Omental fat pad (tissue), 4 donors: ENCODE results near the gene CDKN1A. TPM values are rescaled to one million over a fixed set of nuclear protein-coding genes. Genes with fewer than 3 reads are reported as not detected.

Experiments
- ATAC-seq: fragments of 150-250 bp; one replicate; pipeline ENCODE4 v1.9.1; 2016; ENCODE audit warnings: mild to moderate bottlenecking, moderate library complexity; ENCODE audit not compliant: low FRiP score
- DNase-seq: peaks from one replicate; pipeline ENCODE4 v3.0.0-alpha.2; 2019; ENCODE audit warnings: low spot score
- total RNA-seq, 4 donors: library from RNA; depleted of rRNA; stranded (reverse); fragments of >200 nt; gene quantifications; one replicate each; pipeline ENCODE4 v1.1.0, GENCODE V29; 2016
- TF ChIP-seq, protein P1 (sequence below), 3 donors: fragments of 450-650 bp; IDR thresholded peaks; one replicate each; pipeline ENCODE4 v1.5.1; 2016 to 2017; ENCODE audit warnings: antibody characterized with exemption in 3 of 3, mild to moderate bottlenecking in 3 of 3, moderate library complexity in 2 of 3

Gene CDKN1A
- total RNA-seq, 4 donors from 2014 or later, result 126 to 611 (median 261) TPM

DNA sequence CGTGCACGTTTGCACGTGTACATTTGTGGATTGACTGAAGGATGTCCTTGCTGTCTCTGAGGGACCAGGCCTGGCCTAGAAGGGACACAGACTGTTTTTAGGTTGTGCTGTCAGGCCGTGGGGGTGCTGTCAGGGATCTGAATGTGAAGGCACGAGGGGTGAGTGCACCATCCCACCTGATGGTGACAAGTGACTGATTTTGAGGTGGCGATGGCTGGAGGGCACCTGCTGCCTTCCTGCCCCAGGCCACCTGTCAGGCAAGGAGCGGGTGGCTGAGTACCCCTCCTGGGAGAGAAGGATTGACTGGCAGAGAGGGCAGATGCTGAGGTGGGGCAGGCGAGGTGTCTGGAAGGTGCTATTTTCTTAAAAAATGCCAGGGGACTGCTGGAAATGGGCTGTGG is 20.4 kb downstream of the CDKN1A start:
- TF ChIP-seq, protein P1, sequence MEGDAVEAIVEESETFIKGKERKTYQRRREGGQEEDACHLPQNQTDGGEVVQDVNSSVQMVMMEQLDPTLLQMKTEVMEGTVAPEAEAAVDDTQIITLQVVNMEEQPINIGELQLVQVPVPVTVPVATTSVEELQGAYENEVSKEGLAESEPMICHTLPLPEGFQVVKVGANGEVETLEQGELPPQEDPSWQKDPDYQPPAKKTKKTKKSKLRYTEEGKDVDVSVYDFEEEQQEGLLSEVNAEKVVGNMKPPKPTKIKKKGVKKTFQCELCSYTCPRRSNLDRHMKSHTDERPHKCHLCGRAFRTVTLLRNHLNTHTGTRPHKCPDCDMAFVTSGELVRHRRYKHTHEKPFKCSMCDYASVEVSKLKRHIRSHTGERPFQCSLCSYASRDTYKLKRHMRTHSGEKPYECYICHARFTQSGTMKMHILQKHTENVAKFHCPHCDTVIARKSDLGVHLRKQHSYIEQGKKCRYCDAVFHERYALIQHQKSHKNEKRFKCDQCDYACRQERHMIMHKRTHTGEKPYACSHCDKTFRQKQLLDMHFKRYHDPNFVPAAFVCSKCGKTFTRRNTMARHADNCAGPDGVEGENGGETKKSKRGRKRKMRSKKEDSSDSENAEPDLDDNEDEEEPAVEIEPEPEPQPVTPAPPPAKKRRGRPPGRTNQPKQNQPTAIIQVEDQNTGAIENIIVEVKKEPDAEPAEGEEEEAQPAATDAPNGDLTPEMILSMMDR (IDR thresholded peaks at IDR 0.05), result no peak
- ATAC-seq (no peak), DNase-seq (no peak)

DNA sequence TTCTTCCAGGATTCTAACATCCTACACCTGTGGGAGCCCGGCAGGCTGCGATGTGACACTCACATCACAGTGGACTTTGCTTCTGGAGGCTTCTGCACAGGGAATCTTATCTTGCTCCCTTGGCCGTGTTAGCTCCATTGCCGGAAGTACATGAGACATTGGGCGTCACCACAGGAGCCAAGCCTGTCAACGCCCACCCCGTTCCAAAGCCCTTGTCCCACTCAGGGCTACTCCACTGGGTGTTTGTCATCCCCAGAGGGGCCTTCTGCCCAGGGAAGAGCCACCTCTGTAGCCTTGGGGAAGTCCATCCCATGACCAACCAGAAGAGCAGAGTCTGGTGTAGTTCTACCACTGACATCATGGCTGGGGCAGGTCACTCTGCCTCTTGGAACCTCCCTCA is 20.8 kb downstream of the CDKN1A start:
- ATAC-seq, result no peak
- peak; percentile 12 for DNase-seq

DNA sequence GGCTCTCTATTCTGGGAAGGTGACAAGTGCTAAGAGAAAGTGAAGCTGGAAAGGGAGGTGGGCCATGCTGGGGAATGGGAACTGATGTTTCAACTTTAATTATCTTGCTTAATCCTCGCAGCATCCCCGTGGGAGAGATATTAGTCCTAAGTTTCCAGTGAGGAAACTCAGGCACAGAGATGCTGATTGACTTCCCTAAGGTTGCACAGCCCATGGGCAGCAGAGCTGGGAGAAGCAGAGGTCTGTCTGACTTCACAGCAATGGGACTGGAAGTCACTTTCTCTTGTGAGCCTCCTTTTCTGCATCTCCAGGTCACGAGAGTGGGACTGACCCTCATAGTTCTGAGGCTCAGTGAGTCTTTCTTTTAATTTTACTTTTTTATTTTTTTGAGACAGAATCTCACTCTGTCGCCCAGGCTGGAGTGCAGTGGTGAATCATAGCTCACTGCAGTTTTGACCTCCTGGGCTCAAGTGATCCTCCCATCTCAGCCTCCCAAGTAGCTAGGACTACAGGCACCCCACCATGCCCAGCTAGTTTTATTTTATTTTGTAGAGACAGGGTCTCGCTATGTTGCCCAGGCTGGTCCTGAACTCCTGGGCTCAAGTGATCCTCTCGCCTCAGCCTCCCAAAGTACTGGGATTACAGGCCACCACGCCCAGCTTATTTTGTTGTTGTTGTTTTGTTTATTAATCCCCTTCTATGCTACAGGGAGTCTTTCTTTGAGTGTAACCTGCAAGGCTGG is 21.7 kb downstream of the CDKN1A start:
- peak; percentile 1 for DNase-seq
- no peak for ATAC-seq
- TF ChIP-seq, protein P1 (IDR thresholded peaks at IDR 0.05), result no peak

More for the DNA sequence above, 20.8 kb downstream of the CDKN1A start:
- TF ChIP-seq, protein P1 (IDR thresholded peaks at IDR 0.05), result no peak

DNA sequence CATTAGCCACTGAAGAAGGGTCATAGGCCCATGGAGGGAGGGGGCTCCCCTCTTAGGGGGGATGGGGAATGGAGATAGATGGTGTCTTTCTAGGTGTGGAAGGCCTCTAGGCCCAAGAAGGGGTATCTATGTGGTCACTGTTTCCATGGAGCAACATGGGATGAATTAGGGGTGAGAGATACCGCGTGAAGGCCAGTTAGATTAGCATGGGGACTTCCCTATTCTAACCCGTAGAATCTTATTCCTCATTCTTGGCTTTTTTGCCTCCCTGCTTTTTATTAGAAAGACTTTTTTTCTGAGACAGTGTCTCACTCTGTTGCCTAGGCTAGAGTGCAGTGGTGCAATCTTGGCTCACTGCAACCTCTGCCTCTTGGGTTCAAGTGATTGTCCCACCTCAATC is 22.3 kb downstream of the CDKN1A start:
- ATAC-seq, result no peak
- no peak for DNase-seq
- TF ChIP-seq, protein P1 (IDR thresholded peaks at IDR 0.05), result no peak

DNA sequence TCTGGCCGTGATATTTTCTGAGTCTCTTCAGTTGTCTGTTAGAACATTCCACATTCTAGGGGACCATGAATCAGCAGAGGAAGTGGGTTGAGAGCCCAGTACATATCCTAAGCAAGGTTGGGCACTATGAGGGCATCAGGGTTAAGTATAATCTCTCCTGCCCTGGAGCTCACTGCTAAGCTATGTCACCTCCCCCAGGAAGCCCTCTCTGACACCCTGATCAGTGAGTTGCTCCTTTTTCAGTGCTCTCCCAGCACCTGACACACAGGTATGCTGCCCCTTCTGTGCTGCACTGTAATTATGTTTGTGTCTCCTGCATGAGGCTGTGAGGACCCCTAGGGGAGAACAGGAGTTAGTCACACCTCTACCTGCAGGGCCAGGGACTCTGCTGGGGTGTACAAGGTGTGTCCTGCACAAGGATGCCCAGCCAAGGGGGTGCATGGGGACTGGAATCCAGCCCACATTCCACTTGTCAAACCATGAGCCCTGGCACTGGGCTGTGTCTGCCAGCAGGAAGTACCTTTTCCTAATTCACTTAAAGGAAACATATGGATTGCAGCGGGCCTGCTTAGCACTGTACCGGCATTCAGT is 23.0 kb downstream of the CDKN1A start:
- ATAC-seq, result no peak
- peak; percentile 18 for DNase-seq
- TF ChIP-seq, protein P1 (IDR thresholded peaks at IDR 0.05), result no peak

DNA sequence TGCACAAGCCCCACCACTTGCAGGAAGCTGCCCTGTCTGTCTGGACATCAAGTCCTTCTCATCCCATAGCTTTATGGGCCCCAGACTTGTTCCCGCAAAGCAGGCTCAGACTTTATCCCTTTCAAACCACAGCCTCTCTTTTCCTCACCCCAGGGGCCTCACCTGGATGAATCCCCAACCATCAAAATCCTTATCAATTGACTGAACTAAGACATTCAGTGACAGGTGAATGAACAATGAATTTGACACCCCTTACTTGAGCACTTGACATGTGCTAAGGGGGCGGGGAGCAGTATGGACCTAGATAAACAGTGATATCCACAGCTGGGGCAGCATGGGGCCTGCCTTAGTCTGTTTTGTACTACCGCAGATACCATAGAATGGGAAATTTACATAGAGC is 24.1 kb downstream of the CDKN1A start:
- no peak for ATAC-seq
- DNase-seq, result peak; percentile 12

More for the DNA sequence above, 24.1 kb downstream of the CDKN1A start:
- TF ChIP-seq, protein P1 (IDR thresholded peaks at IDR 0.05), result no peak
